SIG-M5 treated with dmso at 0.1 percent for 504 hours (cell line): ENCODE data around the gene RPS3.
A peak's percentile ranks its signal among the peaks of the same experiment; 100 is the strongest.

Source experiments
- DNase-seq: peaks from one replicate; lab custom pipeline; 2025; ENCODE audit not compliant: unreplicated experiment; lab: John Stamatoyannopoulos, UW

RPS3 gene

DNA sequence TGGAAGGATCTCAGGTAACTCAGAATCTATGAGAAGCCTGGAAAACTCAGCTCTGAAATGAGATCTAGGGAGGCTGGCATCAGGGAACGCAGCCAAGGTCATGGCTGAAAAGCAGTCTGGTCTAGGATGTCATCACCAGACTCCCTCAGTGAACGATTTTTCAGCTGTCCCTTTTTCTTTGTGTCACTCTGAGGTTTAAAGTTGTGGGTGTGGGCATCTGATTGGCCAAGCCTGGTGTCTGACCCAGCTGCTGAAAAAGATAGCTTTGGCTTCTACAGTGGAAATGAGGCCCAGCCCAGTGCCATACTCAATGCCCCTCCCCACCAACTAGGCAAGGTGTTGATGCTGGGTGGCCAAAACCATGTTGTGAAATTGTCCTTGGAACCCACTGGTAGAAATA is 14.5 kb downstream of the RPS3 start:
- DNase-seq, result no peak

DNA sequence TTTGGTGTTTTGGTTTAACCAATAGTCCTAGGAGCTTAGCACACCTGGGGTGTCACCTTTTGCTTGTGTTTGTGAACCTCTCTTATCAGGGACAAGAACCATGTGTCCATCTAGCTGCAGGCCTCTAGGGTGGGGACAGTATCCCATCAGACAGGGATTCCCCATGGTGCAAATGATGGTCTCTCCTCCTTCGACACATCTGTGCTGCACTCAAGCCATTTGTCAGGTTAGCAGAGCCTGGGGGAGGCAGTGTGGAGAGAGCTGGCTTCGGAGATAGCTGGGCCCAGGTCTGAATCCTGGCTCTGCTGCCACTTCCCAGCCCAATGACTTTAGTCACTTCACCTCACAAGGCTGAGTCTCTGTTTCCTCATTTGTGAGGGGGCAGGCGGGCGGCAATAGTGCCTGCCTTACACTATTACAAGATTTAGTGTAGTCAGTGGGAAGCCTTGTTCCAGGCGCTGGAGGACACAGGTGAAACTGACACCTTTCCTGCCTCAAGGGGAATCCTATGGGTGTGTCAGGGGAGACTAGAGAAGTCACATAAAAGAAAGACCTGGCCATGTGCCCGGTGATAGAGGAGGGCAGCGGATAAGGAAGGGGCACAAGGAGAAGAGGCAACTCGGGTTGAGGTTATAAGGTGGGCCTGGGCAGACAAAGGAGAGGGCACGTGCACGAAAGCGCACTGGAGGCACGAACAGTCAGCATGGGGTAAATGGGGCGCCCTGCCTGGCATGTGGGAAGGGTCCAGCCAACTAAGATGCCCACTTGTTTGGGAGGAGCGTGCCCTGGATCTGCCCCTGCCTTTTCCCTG is 21.1 kb downstream of the RPS3 start:
- DNase-seq, result no peak

DNA sequence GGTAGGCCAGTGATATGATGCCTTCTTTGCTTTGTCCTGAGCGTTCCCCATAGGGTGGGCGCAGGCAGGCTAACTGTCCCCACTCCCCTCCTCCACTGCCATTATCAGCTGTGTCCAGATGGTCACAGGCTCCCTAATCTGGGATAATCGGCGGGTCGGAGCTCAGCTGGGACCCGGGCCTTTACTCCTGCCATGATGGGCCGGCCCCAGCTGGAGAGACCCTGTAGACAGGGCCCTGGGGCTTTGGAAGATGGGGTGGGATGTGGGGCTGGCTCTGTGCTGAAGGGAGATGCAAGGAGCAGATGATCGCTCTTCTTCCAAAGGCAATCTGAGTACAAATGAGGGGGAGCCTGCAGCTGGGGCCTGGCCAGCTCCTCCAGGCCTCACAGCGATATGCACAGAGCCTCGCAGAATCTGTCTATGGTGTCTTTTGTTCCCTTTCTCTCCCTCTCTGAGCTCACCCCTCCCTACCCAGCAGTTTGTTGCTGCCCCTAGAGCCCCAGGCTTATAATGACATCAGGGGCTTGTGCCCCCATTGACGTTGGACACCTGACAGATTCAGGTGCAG is 21.8 kb downstream of the RPS3 start:
- no peak for DNase-seq

GRCh38 chr11:75421902-75422247 is 22.6 kb downstream of the RPS3 start:
- DNase-seq, result no peak

DNA sequence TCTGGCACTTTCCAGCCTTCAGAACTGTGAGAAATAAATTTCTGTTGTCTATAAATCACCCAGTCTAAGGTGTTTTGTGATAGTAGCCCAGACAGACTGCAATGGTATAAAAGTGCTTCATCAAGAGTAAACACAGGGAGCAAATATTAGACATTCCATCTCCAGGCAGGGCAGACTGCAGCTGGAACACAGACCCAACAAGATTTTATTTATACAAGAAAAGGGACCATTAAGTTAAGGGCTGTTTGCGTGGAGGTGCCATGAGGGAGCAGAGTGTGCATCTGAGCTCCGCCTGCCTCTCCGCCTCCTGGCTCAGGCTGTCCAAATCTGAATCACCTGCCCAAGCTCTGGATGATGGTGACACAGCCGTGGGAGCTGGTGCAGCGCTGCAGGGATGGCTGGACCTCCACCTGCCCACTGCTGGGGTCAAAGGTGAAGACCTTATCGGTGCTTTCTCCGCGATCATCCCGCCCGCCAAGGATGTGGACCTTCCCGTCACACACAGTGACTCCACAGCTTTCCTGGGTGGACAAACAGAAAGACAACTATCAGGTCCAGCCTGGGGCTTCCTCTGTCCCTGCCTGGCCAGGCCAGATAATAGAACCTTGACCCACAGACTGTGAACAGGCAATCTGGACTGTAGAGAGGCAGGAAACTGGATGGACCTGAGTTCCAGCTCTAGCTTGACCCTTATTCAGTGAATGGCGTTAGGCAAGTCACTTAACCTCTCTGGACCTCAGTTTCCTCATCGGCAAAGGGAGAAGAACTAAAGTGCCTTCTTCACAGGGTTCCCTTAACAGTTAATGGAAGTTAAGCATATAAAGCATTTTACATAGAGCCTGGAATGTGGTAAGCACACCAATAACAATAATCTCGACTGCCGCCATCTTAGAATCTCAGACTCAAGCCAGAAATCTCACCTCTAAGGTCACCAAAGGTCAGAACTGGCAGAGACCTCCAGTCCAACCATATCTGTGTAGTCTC is 23.2 kb downstream of the RPS3 start:
- peak; percentile 76 for DNase-seq

- no peak for DNase-seq
Measured at GRCh38 chr11:75423721-75424120, 24.4 kb downstream of the RPS3 start.

- no peak for DNase-seq
Measured at GRCh38 chr11:75424396-75424795, 25.1 kb downstream of the RPS3 start.

GRCh38 chr11:75425422-75425821 is 26.1 kb downstream of the RPS3 start:
- no peak for DNase-seq

GRCh38 chr11:75426720-75427086 is 27.4 kb downstream of the RPS3 start:
- no peak for DNase-seq

GRCh38 chr11:75427181-75427580 is 27.9 kb downstream of the RPS3 start:
- no peak for DNase-seq

GRCh38 chr11:75428281-75428724 is 29.0 kb downstream of the RPS3 start:
- DNase-seq, result peak; percentile 20

DNA sequence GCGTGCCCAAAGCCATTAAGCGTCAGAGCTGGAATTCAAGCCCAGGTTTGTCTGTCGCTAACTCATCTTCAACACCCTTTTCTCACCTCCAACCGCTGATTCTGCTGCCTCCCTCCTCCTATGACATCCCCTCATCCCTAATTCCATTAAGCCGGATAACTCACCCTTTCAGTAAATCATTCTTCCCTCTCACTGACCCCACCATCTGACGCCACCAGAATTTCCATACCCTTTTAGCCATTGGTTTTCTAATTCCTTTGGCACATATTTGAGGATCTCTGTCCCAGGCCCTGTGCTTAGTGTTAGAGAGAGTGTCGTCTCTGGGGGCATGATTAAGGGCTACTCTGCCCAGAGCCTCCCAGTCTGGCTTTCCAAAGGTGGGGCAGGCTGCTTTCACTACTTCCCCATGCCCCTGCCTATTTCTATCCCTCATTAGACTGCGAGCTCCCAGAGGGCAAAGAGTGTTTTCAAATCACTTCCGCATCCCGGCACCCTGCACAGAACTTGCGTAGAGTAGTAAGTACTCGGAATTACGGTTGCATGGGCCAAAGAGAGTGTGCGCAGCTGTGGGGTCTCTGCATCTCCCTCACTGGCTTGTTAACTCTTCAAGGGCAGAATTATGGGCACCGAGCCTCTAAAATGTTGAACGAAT is 29.8 kb downstream of the RPS3 start:
- no peak for DNase-seq

DNA sequence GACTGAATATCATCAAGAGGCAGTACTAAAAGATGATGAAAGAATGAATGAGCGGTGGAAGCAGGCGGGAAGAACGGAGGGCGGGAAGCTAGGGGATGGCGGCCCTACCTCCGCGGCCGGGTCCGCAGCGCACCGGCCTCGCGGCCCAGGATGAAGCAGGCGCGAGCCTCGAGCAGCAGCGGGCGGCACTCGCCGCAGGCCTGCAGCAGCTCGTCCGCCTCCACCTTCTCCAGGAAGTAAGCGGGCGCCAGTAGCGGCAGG is 30.3 kb downstream of the RPS3 start:
- DNase-seq, result no peak

DNA sequence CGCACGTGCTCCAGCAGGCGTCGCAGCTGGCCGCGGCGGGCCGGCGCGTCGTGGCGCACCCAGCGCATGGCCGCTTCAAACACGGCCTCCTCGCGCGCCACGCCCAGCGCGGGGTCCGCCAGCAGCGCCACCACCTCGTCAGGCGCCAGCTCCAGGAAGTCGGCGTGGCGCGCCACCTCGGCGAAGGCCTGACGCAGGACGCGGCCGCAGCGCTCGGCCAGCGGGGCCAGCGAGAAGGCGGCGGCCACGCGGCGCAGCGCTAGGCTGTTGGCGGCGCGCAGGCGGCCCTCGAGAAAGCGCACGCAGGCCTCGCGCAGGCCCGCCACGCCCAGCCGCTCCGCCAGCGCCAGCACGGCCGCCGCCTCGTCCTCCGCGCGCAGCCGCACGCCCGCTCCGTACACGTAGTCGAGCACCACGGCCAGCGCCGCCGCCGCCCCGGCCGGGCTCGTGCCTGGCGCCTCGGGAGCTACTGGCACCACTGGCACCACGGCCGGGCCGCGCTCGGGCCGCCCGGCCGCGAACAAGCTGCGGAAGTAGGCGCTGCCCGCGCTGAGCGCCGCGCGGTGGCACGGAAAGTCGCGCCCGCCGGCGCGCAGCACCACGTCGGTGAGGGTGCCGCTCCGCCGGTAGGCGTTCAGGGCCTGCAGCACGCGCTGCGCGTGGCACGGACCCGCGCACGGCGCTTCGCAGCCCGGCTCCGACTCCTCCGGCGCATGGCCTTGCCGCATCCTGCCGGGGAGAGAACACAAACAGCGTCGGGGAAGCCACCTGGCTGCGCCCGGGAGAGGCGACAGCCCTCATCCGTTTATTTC is 30.8 kb downstream of the RPS3 start:
- DNase-seq, result peak; percentile 44

DNA sequence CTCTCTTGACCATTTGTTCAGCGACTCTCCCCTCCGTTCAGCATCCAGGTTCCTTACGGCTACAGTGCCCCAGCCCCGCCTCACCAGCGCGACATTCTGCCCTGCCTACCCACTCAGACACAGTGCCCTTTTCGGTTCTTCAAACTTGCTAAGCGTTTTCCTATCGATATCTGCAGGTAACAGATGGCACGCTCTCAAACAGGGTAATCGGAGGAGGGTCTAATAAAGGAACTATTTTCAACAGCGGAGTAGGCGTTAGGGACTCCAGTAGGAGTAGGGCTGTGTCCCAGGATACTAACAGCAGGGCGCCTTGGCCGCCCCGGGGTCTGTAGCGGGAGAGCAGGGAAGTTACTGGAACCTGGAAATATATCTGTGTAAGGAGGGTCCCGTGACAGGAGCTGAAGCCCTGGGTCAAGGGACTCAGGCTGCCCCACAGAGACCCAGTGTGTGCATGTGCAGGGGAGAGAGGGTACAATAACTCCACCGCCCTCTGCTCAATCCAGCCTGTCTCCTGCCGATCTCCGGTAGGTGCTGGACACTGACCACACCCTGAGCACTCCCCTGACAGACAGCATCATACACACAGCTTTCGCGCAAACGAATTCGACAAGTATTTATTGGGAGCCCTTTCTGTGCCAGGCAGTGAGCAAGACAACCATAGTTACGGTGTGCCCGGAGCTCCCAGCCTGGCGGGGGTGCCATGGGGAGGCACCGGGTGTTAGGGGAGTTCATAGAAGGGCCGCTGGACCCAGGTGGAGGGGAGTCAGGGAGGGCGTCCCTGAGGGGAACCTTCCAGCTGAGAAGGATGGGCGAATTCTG is 31.6 kb downstream of the RPS3 start:
- DNase-seq, result no peak

DNA sequence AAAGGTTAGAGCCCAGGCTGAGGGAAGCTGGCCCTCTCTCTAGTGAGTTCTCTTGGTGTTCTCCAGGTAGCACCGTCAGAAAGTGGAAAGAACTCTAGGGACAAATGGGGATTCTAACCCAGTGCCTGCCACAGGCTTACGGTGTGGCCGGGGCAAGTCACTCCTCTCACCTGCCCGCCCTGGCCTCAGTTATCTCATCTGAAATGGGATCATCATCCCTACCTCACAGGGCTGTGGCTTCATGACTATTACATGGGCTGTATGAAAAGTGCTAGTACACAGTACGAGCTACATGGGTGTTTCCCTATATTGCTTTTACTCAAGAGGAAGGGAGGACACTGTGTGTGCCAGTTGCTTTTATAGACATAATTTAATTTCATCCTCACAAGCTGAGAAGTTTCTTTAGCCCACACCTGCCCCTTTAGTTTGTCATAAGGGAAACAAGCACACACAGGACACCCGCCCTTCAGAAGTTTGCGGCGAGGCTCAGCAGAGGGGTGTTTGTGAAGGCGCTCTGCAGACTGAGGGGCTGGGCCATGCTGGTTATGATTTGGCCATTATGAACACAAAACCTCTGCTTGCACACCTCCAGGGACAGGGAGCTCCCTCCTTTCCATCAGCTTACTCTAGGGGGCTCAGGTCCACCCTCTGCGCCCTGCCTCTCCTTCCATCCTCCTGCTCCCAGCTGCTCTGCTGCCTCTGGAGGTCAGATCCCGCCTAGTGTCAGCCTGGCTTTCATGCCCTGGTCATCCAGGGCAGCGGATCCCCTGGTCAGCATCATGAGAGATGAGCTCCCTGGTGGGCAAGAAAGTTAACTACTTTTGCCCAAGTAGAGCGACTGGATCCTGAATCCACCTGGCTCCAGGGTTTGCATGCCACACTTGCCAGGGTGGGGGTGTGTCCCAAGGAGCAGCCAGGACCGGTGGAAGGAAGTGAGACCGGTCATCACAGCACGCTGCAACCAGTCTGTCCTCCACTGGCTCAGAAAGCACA is 32.5 kb downstream of the RPS3 start:
- no peak for DNase-seq

GRCh38 chr11:75432911-75433321 is 33.6 kb downstream of the RPS3 start, which contains the start of gene KLHL35:
KLHL35 (minus strand) TSS chr11:75433203; CDS start chr11:75430629, 2,574 bp downstream.
- DNase-seq, result no peak

DNA sequence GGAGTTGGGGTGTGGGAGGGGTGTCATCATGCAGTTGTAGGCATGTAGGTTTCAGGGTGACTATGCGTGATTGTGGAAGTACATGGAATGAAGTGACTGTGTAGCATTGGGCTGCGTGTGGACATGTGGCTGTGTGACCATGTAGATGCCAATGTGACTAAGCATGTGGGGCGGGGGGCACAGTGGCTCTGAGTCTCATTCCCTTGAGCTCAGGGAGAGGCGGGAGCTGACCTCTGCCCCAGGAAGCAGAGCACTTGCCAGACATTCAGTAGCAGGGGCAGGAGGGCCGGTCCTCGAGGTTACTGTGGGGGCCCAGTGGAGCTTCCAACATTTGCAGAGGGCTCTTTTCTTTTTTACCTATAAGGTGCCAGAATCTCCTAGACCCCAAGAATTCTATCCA is 34.1 kb downstream of the RPS3 start:
- no peak for DNase-seq
